Endothelial cell of umbilical vein (primary cell): Measurements from ENCODE around the gene AP5Z1. TPM values are rescaled to one million over a fixed set of nuclear protein-coding genes. Genes with fewer than 3 reads are reported as not detected.

Experiments
- Bru-seq: library from RNA; stranded (reverse); fragments of 400-500 nt; gene quantifications from one replicate; lab custom pipeline; 2021; lab: Mats Ljungman, UMichigan
- BruChase-seq, 2 experiments: library from RNA; stranded (reverse); fragments of 400-500 nt; gene quantifications; one replicate each; lab custom pipeline; 2021; lab: Mats Ljungman, UMichigan
- BruUV-seq: library from RNA; stranded (reverse); fragments of 400-500 nt; replicated peaks from 2 replicates; lab custom pipeline; 2021; lab: Mats Ljungman, UMichigan
- CTCF ChIA-PET: fragments of 300-600, 350-600 bp; sonication (Branson Sonifier 250); formaldehyde crosslinking; loops from one replicate; lab custom pipeline; 2021; ENCODE audit warnings: antibody characterized with exemption, inconsistent platforms; lab: Charles Lee
- POLR2A ChIA-PET: fragments of 300-600, 350-600 bp; sonication (Branson Sonifier 250); formaldehyde crosslinking; loops from one replicate; lab custom pipeline; 2021; ENCODE audit warnings: antibody characterized with exemption, inconsistent platforms; lab: Charles Lee
- DNase-seq: peaks from one replicate; pipeline ENCODE4 v3.0.0-alpha.2; 2011; ENCODE audit warnings: low read depth, low spot score
- FAIRE-seq: peaks from 2 replicates; lab custom pipeline; 2011; peaks lifted over from hg19 to GRCh38; lab: Jason Lieb, UNC
- H2AFZ ChIP-seq: 2 replicates; pipeline ENCODE4 v1.6.0; 2012; ENCODE audit warnings: low read depth, low read length, control low read depth, inconsistent platforms
- H3K27ac ChIP-seq: 2 replicates; pipeline ENCODE4 v1.5.1; 2011; ENCODE audit warnings: low read depth, mild to moderate bottlenecking, control low read depth, low read length, moderate library complexity; ENCODE audit not compliant: insufficient read depth
- H3K27me3 ChIP-seq, 2 experiments: 2 replicates each; pipeline versions ENCODE4 v1.6.0 to v1.6.1; 2011; ENCODE audit warnings: low read length in 2 of 2, mixed read lengths in 1 of 2; ENCODE audit not compliant: control insufficient read depth in 2 of 2, insufficient read depth in 2 of 2
- H3K36me3 ChIP-seq, 2 experiments: 2 replicates in 1 of 2; 3 replicates in 1 of 2; pipeline ENCODE4 v1.5.1; 2011; ENCODE audit warnings: low read length in 2 of 2, mild to moderate bottlenecking in 1 of 2, moderate library complexity in 1 of 2; ENCODE audit not compliant: control insufficient read depth in 2 of 2, insufficient read depth in 2 of 2; ENCODE audit errors: extremely low read depth in 1 of 2
- H3K4me1 ChIP-seq: 3 replicates; pipeline ENCODE4 v1.5.1; 2011; ENCODE audit warnings: mild to moderate bottlenecking, low read length; ENCODE audit not compliant: control insufficient read depth, insufficient read depth; ENCODE audit errors: extremely low read depth
- H3K4me2 ChIP-seq: 2 replicates; pipeline ENCODE4 v1.6.1; 2011; ENCODE audit warnings: low read length, control low read depth, mixed read lengths; ENCODE audit not compliant: insufficient read depth
- H3K4me3 ChIP-seq, 3 experiments: fragments of 200-600 bp in 1 of 3; sonication (generic), shearing (Covaris generic) in 1 of 3; replicated peaks in 1 of 3; 2 replicates each; pipeline ENCODE4 v1.5.1; 2011 to 2016; ENCODE audit warnings: control low read depth in 3 of 3, low read length in 3 of 3, mild to moderate bottlenecking in 2 of 3, inconsistent platforms in 1 of 3, low read depth in 1 of 3, moderate library complexity in 1 of 3; ENCODE audit not compliant: insufficient read depth in 1 of 3
- H3K79me2 ChIP-seq: 2 replicates; pipeline ENCODE4 v1.6.0; 2012; ENCODE audit warnings: low read length, inconsistent platforms; ENCODE audit not compliant: control insufficient read depth, insufficient read depth
- H3K9ac ChIP-seq: replicated peaks from 2 replicates; pipeline ENCODE3; 2011; ENCODE audit warnings: low read length, control low read depth; ENCODE audit not compliant: insufficient read depth; ENCODE audit errors: extremely low read depth
- H3K9me1 ChIP-seq: replicated peaks from 3 replicates; pipeline ENCODE4 v1.6.0; 2011; ENCODE audit warnings: mild to moderate bottlenecking, low read length; ENCODE audit not compliant: control insufficient read depth, insufficient read depth; ENCODE audit errors: extremely low read depth
- H3K9me3 ChIP-seq: replicated peaks from 2 replicates; pipeline ENCODE4 v1.5.1; 2012; ENCODE audit warnings: low read length, inconsistent platforms; ENCODE audit not compliant: control insufficient read depth, insufficient read depth
- H4K20me1 ChIP-seq: replicated peaks from 2 replicates; pipeline ENCODE3; 2011; ENCODE audit warnings: mild to moderate bottlenecking, low read length; ENCODE audit not compliant: control insufficient read depth, insufficient read depth; ENCODE audit errors: extremely low read depth
- FOS ChIP-seq: IDR thresholded peaks from 2 replicates; pipeline ENCODE4 v1.6.1; 2011; ENCODE audit warnings: mild to moderate bottlenecking, low read length, moderate library complexity, borderline replicate concordance; ENCODE audit not compliant: insufficient read depth
- POLR2A ChIP-seq: IDR thresholded peaks from 2 replicates; pipeline ENCODE4 v1.6.1; 2012; ENCODE audit warnings: low read depth, mild to moderate bottlenecking, control low read depth, low read length
- POLR2AphosphoS5 ChIP-seq: IDR thresholded peaks from 2 replicates; pipeline ENCODE4 v1.6.1; 2012; ENCODE audit warnings: low read depth, mild to moderate bottlenecking, control low read depth, low read length, moderate library complexity; ENCODE audit not compliant: insufficient read depth
- dilution Hi-C: fragments of 300-500 bp; cut with MboI; formaldehyde crosslinking; loops from one replicate; pipeline ENCODE4 v1.15.0; 2019; ENCODE audit warnings: low sequenced_read_pairs; ENCODE audit not compliant: extremely low pct_ligation_motif_present
- intact Hi-C: fragments of 100-400 bp; cut with micrococcal nuclease; formaldehyde crosslinking; loops from one replicate; pipeline ENCODE4 v1.10.0; 2022
- long read RNA-seq: library from polyadenylated mRNA; stranded (forward); transcript quantifications from one replicate; pipeline ENCODE4 v2.0.0, GENCODE V29; 2021
- polyA minus RNA-seq, 3 experiments: library from RNA; depleted of rRNA, polyadenylated mRNA; stranded (reverse); fragments of >200 nt; gene quantifications; 1 replicate in 1 of 3; 2 replicates in 2 of 3; pipeline ENCODE4 v1.2.3, GENCODE V29; 2011
- polyA plus RNA-seq, 4 experiments: library from polyadenylated mRNA; depleted of rRNA in 3 of 4; stranded (reverse) in 3 of 4; unstranded in 1 of 4; fragments of >200 nt; gene quantifications; 2 replicates each; pipeline versions ENCODE4 v1.2.1 to v1.2.3, GENCODE V29; 2011 to 2012; ENCODE audit warnings: missing spikeins in 1 of 4
- total RNA-seq: library from RNA; stranded (reverse); gene quantifications from 2 replicates; pipeline ENCODE4 v1.2.3, GENCODE V29; 2021
- TF ChIP-seq, protein P1 (sequence below): IDR thresholded peaks from 2 replicates; pipeline ENCODE4 v1.6.1; 2011; ENCODE audit not compliant: insufficient read depth, insufficient read length

Gene AP5Z1, protein sequence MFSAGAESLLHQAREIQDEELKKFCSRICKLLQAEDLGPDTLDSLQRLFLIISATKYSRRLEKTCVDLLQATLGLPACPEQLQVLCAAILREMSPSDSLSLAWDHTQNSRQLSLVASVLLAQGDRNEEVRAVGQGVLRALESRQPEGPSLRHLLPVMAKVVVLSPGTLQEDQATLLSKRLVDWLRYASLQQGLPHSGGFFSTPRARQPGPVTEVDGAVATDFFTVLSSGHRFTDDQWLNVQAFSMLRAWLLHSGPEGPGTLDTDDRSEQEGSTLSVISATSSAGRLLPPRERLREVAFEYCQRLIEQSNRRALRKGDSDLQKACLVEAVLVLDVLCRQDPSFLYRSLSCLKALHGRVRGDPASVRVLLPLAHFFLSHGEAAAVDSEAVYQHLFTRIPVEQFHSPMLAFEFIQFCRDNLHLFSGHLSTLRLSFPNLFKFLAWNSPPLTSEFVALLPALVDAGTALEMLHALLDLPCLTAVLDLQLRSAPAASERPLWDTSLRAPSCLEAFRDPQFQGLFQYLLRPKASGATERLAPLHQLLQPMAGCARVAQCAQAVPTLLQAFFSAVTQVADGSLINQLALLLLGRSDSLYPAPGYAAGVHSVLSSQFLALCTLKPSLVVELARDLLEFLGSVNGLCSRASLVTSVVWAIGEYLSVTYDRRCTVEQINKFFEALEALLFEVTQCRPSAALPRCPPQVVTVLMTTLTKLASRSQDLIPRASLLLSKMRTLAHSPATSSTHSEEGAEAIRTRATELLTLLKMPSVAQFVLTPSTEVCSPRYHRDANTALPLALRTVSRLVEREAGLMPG
- total RNA-seq (58.9 and 64.3 TPM in 2 replicates), polyA plus RNA-seq (53.7 and 67.3 TPM in 2 replicates), polyA minus RNA-seq (14.4 and 19.7 TPM in 2 replicates), Bru-seq, nascent RNA (percentile 62 among the genes with signal in this experiment), BruChase-seq, experiment 1, labeled RNA remaining after a 6-hour chase (percentile 73 among the genes with signal in this experiment), BruChase-seq, experiment 2, labeled RNA remaining after a 2-hour chase (percentile 78 among the genes with signal in this experiment)
- polyA plus RNA-seq (2011; cell fraction: cytosol; rRNA removed), result 15.8 and 26.1 TPM in 2 replicates
- 137 and 170 TPM in 2 replicates for polyA plus RNA-seq (2011; cell fraction: nucleus; rRNA removed)
- polyA plus RNA-seq (2012), result 21.4 and 21.9 TPM in 2 replicates
- polyA minus RNA-seq (2011; cell fraction: cytosol; rRNA and poly(A)+ RNA removed), result 23.1 TPM
- polyA minus RNA-seq (2011; cell fraction: nucleus; rRNA and poly(A)+ RNA removed), result 47.1 and 90.4 TPM in 2 replicates
- long read RNA-seq, transcript AP5Z1-201 (17 exons, 2,889 nt), result major isoform, 50 of 125 reads
- long read RNA-seq, partial matches to known transcripts, result 22 of 125 reads
- long read RNA-seq, other reads (novel, unspliced or antisense), result 50 of 125 reads

- dilution Hi-C loops, result no loop called here
- FAIRE-seq (peak; percentile 87), DNase-seq (peak; percentile 94)
Observed at GRCh38 chr7:4775250-4775847, at the start of gene AP5Z1. TSS of gene AP5Z1 (plus strand) at chr7:4775623. CDS start at chr7:4775716, 93 bp downstream.

More at GRCh38 chr7:4775250-4775847, at the start of gene AP5Z1:
- Histone ChIP-seq H3K27ac (peak within 1 kb of the TSS; percentile 67), H3K4me3 (peak within 1 kb of the TSS; percentile 44 to 71 (median 64)), H3K27me3 (no peaks in the 10 kb centered on the region), H3K79me2 (peaks cover 28% of the 10 kb centered on the region), H3K4me1 (peaks cover 11% of the 10 kb centered on the region), H3K9me1 (no peaks in the 10 kb centered on the region), H3K36me3 (peaks cover 0 to 2% of the 10 kb centered on the region in 2 experiments), H3K9me3 (no peaks in the 10 kb centered on the region), H4K20me1 (peaks cover 2% of the 10 kb centered on the region), H3K4me2 (peak within 1 kb of the TSS; percentile 65), H2AFZ (peak within 1 kb of the TSS; percentile 29), H3K9ac (peak within 1 kb of the TSS; percentile 77)
- CTCF ChIA-PET, result interaction anchor here (1.2 to 3.6 kb wide), 7 partner anchors 15 to 134 kb away, joined by 3 to 27 read pairs (median 5); no protein-coding TSS in a partner anchor
- no TSS peak for BruUV-seq
- POLR2A ChIA-PET, result interaction anchor here (0.7 to 1.6 kb wide), 8 partner anchors 15 to 198 kb away, joined by 3 to 8 read pairs (median 4); partner anchors contain the start of gene FOXK1
- TF ChIP-seq POLR2AphosphoS5, result peak; percentile 90
- TF ChIP-seq POLR2A, result peak; percentile 62
- TF ChIP-seq, protein P1, sequence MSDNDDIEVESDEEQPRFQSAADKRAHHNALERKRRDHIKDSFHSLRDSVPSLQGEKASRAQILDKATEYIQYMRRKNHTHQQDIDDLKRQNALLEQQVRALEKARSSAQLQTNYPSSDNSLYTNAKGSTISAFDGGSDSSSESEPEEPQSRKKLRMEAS, result peak; percentile 100
- no peak for TF ChIP-seq FOS
- intact Hi-C loops, result loop anchor here (1.0 to 2.0 kb wide), 2 partner anchors 29 to 134 kb away; no protein-coding TSS in a partner anchor
